Measurements from ENCODE around the gene SLC12A7.

DNA sequence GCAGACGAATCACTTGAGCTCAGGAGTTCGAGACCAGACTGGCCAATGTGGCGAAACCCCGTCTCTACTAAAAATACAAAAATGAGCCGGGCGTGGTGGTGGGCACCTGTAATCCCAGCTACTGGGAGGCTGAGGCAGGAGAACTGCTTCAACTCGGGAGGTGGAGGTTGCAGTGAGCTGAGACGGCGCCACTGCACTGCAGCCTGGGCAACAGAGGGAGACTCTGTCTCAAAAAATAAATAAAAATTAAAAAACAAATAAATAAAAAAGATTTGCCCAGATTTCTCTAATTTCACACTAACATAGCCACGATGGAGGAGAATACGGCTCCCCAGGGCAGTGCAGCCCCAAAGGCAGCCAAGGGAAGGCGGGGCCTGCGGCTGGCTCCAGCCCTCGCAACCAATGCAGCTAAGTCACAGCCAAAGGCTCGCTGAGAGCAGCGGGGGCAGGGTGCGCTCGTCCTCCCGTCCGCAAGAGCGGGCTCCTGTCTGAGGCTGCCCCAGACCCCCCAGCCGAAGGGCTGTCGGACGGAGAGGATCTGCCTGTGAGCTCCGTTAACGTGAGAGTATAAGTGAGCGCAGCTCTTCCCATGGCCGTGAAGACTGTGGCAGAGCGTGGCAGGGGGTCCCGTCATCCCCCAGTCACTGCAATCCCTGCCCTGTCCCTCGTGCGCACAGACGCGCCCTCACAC lies 43.5 kb downstream of the SLC12A7 start:
- TF ChIP-seq ZBTB43 (CRISPR knock-in tag; IDR thresholded peaks at IDR 0.05) (no peak), GTF2I (CRISPR knock-in tag; conservative IDR thresholded peaks at IDR 0.05) (no peak), NR2C2 (CRISPR knock-in tag; IDR thresholded peaks at IDR 0.05) (no peak), FOXK1 (CRISPR knock-in tag; IDR thresholded peaks at IDR 0.05) (no peak), STAT6 (CRISPR knock-in tag; conservative IDR thresholded peaks at IDR 0.05; ENCODE audit: low read depth) (no peak), TCF7 (CRISPR knock-in tag; IDR thresholded peaks at IDR 0.05; ENCODE audit: low read depth) (no peak), IRF2 (CRISPR knock-in tag; IDR thresholded peaks at IDR 0.05; ENCODE audit: borderline replicate concordance, low read depth) (no peak), ZBTB21 (CRISPR knock-in tag; IDR thresholded peaks at IDR 0.05; ENCODE audit: borderline replicate concordance) (no peak)
- TF ChIP-seq, protein P1, sequence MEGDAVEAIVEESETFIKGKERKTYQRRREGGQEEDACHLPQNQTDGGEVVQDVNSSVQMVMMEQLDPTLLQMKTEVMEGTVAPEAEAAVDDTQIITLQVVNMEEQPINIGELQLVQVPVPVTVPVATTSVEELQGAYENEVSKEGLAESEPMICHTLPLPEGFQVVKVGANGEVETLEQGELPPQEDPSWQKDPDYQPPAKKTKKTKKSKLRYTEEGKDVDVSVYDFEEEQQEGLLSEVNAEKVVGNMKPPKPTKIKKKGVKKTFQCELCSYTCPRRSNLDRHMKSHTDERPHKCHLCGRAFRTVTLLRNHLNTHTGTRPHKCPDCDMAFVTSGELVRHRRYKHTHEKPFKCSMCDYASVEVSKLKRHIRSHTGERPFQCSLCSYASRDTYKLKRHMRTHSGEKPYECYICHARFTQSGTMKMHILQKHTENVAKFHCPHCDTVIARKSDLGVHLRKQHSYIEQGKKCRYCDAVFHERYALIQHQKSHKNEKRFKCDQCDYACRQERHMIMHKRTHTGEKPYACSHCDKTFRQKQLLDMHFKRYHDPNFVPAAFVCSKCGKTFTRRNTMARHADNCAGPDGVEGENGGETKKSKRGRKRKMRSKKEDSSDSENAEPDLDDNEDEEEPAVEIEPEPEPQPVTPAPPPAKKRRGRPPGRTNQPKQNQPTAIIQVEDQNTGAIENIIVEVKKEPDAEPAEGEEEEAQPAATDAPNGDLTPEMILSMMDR (IDR thresholded peaks at IDR 0.05) = no peak
- TF ChIP-seq, protein P2, sequence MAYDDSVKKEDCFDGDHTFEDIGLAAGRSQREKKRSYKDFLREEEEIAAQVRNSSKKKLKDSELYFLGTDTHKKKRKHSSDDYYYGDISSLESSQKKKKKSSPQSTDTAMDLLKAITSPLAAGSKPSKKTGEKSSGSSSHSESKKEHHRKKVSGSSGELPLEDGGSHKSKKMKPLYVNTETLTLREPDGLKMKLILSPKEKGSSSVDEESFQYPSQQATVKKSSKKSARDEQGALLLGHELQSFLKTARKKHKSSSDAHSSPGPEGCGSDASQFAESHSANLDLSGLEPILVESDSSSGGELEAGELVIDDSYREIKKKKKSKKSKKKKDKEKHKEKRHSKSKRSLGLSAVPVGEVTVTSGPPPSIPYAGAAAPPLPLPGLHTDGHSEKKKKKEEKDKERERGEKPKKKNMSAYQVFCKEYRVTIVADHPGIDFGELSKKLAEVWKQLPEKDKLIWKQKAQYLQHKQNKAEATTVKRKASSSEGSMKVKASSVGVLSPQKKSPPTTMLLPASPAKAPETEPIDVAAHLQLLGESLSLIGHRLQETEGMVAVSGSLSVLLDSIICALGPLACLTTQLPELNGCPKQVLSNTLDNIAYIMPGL (CRISPR knock-in tag; IDR thresholded peaks at IDR 0.05) = no peak
- TF ChIP-seq, protein P3, sequence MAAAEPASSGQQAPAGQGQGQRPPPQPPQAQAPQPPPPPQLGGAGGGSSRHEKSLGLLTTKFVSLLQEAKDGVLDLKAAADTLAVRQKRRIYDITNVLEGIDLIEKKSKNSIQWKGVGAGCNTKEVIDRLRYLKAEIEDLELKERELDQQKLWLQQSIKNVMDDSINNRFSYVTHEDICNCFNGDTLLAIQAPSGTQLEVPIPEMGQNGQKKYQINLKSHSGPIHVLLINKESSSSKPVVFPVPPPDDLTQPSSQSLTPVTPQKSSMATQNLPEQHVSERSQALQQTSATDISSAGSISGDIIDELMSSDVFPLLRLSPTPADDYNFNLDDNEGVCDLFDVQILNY (CRISPR knock-in tag; IDR thresholded peaks at IDR 0.05) = no peak
- TF ChIP-seq, protein P4, sequence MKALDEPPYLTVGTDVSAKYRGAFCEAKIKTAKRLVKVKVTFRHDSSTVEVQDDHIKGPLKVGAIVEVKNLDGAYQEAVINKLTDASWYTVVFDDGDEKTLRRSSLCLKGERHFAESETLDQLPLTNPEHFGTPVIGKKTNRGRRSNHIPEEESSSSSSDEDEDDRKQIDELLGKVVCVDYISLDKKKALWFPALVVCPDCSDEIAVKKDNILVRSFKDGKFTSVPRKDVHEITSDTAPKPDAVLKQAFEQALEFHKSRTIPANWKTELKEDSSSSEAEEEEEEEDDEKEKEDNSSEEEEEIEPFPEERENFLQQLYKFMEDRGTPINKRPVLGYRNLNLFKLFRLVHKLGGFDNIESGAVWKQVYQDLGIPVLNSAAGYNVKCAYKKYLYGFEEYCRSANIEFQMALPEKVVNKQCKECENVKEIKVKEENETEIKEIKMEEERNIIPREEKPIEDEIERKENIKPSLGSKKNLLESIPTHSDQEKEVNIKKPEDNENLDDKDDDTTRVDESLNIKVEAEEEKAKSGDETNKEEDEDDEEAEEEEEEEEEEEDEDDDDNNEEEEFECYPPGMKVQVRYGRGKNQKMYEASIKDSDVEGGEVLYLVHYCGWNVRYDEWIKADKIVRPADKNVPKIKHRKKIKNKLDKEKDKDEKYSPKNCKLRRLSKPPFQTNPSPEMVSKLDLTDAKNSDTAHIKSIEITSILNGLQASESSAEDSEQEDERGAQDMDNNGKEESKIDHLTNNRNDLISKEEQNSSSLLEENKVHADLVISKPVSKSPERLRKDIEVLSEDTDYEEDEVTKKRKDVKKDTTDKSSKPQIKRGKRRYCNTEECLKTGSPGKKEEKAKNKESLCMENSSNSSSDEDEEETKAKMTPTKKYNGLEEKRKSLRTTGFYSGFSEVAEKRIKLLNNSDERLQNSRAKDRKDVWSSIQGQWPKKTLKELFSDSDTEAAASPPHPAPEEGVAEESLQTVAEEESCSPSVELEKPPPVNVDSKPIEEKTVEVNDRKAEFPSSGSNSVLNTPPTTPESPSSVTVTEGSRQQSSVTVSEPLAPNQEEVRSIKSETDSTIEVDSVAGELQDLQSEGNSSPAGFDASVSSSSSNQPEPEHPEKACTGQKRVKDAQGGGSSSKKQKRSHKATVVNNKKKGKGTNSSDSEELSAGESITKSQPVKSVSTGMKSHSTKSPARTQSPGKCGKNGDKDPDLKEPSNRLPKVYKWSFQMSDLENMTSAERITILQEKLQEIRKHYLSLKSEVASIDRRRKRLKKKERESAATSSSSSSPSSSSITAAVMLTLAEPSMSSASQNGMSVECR (CRISPR knock-in tag; IDR thresholded peaks at IDR 0.05; ENCODE audit: borderline replicate concordance) = no peak
- TF ChIP-seq, protein P5, sequence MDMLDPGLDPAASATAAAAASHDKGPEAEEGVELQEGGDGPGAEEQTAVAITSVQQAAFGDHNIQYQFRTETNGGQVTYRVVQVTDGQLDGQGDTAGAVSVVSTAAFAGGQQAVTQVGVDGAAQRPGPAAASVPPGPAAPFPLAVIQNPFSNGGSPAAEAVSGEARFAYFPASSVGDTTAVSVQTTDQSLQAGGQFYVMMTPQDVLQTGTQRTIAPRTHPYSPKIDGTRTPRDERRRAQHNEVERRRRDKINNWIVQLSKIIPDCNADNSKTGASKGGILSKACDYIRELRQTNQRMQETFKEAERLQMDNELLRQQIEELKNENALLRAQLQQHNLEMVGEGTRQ (CRISPR knock-in tag; IDR thresholded peaks at IDR 0.05) = no peak
